SW 1271 (cell line): Measurements from ENCODE around the gene HOXD10.

Experiments
- DNase-seq, 2 experiments: peaks; one replicate each; lab custom pipeline; 2025; lab: John Stamatoyannopoulos, UW

The HOXD10 gene

GRCh38 chr2:176151442-176152287, 35.1 kb downstream of the HOXD10 start, which contains the start of gene HOXD4:
HOXD4 (plus strand) TSS chr2:176151550; CDS start chr2:176151634, 84 bp downstream.
- DNase-seq: no peak

GRCh38 chr2:176152350-176153181, 36.0 kb downstream of the HOXD10 start:
- DNase-seq: no peak

- DNase-seq: no peak
Measured at GRCh38 chr2:176154576-176155252, 38.1 kb downstream of the HOXD10 start.

GRCh38 chr2:176155356-176156044, 38.9 kb downstream of the HOXD10 start:
- no peak for DNase-seq

GRCh38 chr2:176156301-176156806, 39.8 kb downstream of the HOXD10 start:
- no peak for DNase-seq

GRCh38 chr2:176156807-176157498, 40.4 kb downstream of the HOXD10 start, which contains the start of gene HOXD3:
HOXD3 (plus strand) TSS chr2:176157307; CDS start chr2:176169115, 11,808 bp downstream.
- DNase-seq: no peak

- no peak for DNase-seq
Measured at GRCh38 chr2:176157499-176158185, 41.1 kb downstream of the HOXD10 start.

- DNase-seq: no peak
Measured at GRCh38 chr2:176158186-176158591, 41.6 kb downstream of the HOXD10 start.

- no peak for DNase-seq
Measured at GRCh38 chr2:176158855-176159662, 42.5 kb downstream of the HOXD10 start.

- no peak for DNase-seq
Measured at GRCh38 chr2:176159663-176160250, 43.2 kb downstream of the HOXD10 start.

- DNase-seq: no peak
Measured at GRCh38 chr2:176160251-176160985, 43.8 kb downstream of the HOXD10 start.

GRCh38 chr2:176160986-176161824, 44.6 kb downstream of the HOXD10 start:
- no peak for DNase-seq

GRCh38 chr2:176161825-176162626, 45.4 kb downstream of the HOXD10 start:
- DNase-seq: no peak

- DNase-seq: no peak
Measured at GRCh38 chr2:176162911-176163671, 46.5 kb downstream of the HOXD10 start.

GRCh38 chr2:176163672-176164056, 47.1 kb downstream of the HOXD10 start:
- no peak for DNase-seq

GRCh38 chr2:176164201-176164600, 47.6 kb downstream of the HOXD10 start:
- no peak for DNase-seq
